ENCODE results near the gene KIN. TPM values are rescaled to one million over a fixed set of nuclear protein-coding genes. Genes with fewer than 3 reads are reported as not detected.

KIN gene
- total RNA-seq, 1 experiment from 2014 or later = 23.4 TPM

- H4K91ac ChIP-seq (ENCODE audit: insufficient read length, low read depth, low read length) = no peak overlapping the region
- H3K79me1 ChIP-seq (ENCODE audit: insufficient read depth, low read depth, low read length, poor library complexity, severe bottlenecking) = no peaks in the 10 kb centered on the region
- no peak overlapping the region for H3K23ac ChIP-seq (ENCODE audit: insufficient read length, low read depth, low read length)
- WGBS (ENCODE audit: extremely low coverage, insufficient read length, low lambda C conversion rate) = 100% methylated on average over 1 of the region's 2 CpGs
- TF ChIP-seq CTCF (conservative IDR thresholded peaks at IDR 0.05) = no peak
- H2BK12ac ChIP-seq (ENCODE audit: insufficient read length, low read depth, low read length) = no peak overlapping the region
- H3K23me2 ChIP-seq (ENCODE audit: insufficient read length, low read depth, low read length, poor library complexity, severe bottlenecking) = no peaks in the 10 kb centered on the region
- no peak overlapping the region for H2AK5ac ChIP-seq (ENCODE audit: insufficient read length, low read length)
- H3K27ac ChIP-seq (ENCODE audit: insufficient read length, low read depth, low read length) = no peak overlapping the region
- no peaks in the 10 kb centered on the region for H4K20me1 ChIP-seq (ENCODE audit: control insufficient read depth, insufficient read depth, insufficient read length)
- H2BK120ac ChIP-seq (ENCODE audit: low read depth, low read length, poor library complexity, severe bottlenecking) = no peak overlapping the region
- no peak overlapping the region for H2BK20ac ChIP-seq (ENCODE audit: low read depth, low read length, poor library complexity, severe bottlenecking)
- H3K9ac ChIP-seq (ENCODE audit: extremely low read depth, insufficient read length, low read length) = no peak overlapping the region
- no peak overlapping the region for H3K18ac ChIP-seq (ENCODE audit: insufficient read length, low read depth, low read length)
- Mint-ChIP-seq H3K36me3 (ENCODE audit: insufficient read depth in 1 of 3, low read depth in 3 of 3) (peaks cover 0 to 8% (median 8%) of the 10 kb centered on the region in 3 experiments; a peak in 2 of 7 replicates), H3K4me1 (no peaks in the 10 kb centered on the region), H3K27ac (no peak overlapping the region), H3K27me3 (ENCODE audit: low read depth) (no peaks in the 10 kb centered on the region), H3K9me3 (no peaks in the 10 kb centered on the region), H3K4me3 (no peak overlapping the region)
- DNase-seq = no peak
- no peak overlapping the region for H2BK15ac ChIP-seq (ENCODE audit: low read depth, low read length)
- H3K27me3 ChIP-seq (ENCODE audit: insufficient read depth, low read length) = no peaks in the 10 kb centered on the region
- H2BK5ac ChIP-seq (ENCODE audit: insufficient read length, low read length) = no peak overlapping the region
- no peak overlapping the region for H3K4me2 ChIP-seq (ENCODE audit: insufficient read depth, insufficient read length, low read length)
- H3K9me3 ChIP-seq (ENCODE audit: control insufficient read depth, low read depth, low read length) = no peaks in the 10 kb centered on the region
- H3K4ac ChIP-seq (ENCODE audit: low read depth, low read length) = no peak overlapping the region
- no peaks in the 10 kb centered on the region for H3K4me1 ChIP-seq (ENCODE audit: insufficient read depth, low read length)
- H2AFZ ChIP-seq (ENCODE audit: low read length) = no peak overlapping the region
- H3K79me2 ChIP-seq (ENCODE audit: insufficient read depth, low read length) = no peaks in the 10 kb centered on the region; the same call in 1 of the 2 replicates
- H4K8ac ChIP-seq (replicated peaks; ENCODE audit: insufficient read length, low read depth, low read length) = no peak overlapping the region
- no peak overlapping the region for H4K5ac ChIP-seq (ENCODE audit: insufficient read length, low read depth, low read length)
- no peak overlapping the region for H3T11ph ChIP-seq (ENCODE audit: low read length)
- H3K56ac ChIP-seq (ENCODE audit: insufficient read length, low read depth, low read length) = no peak overlapping the region
- no peak overlapping the region for H3K14ac ChIP-seq (ENCODE audit: insufficient read depth, low read length)
Measured at GRCh38 chr10:7836571-7836970, 48.8 kb upstream of the KIN start.
